ENCODE measurements around the gene TRUB1.
A peak's percentile ranks its signal among the peaks of the same experiment; 100 is the strongest.
"Not testable (repeated sequence)": the region's sequence is repeated elsewhere in the genome, so short reads cannot be mapped to it uniquely, and the experiment has no call there.

The TRUB1 gene

GRCh38 chr10:114937962-114938855, at the start of gene TRUB1:
TRUB1 (plus strand) TSS chr10:114938195; CDS start chr10:114938254, 59 bp downstream.
- H3K27ac ChIP-seq, result peak within 1 kb of the TSS; percentile 81
- TF ChIP-seq CTCF (conservative IDR thresholded peaks at IDR 0.05), result no peak

GRCh38 chr10:114893251-114893650, 44.7 kb upstream of the TRUB1 start:
- H3K27ac ChIP-seq, result no peak overlapping the region
- no peak for TF ChIP-seq CTCF (conservative IDR thresholded peaks at IDR 0.05)

- H3K27ac ChIP-seq, result no peak overlapping the region
- TF ChIP-seq CTCF (conservative IDR thresholded peaks at IDR 0.05), result no peak
These were observed 43.1 kb upstream of the TRUB1 start for GRCh38 chr10:114894911-114895310.

GRCh38 chr10:114897011-114897410, 41.0 kb upstream of the TRUB1 start:
- not testable (repeated sequence) for H3K27ac ChIP-seq

- no peak overlapping the region for H3K27ac ChIP-seq
- TF ChIP-seq CTCF (conservative IDR thresholded peaks at IDR 0.05), result no peak
These were observed 40.4 kb upstream of the TRUB1 start for GRCh38 chr10:114897593-114897992.

- no peak for TF ChIP-seq CTCF (conservative IDR thresholded peaks at IDR 0.05)
- no peak overlapping the region for H3K27ac ChIP-seq
These were observed 38.0 kb upstream of the TRUB1 start for GRCh38 chr10:114899982-114900381.

GRCh38 chr10:114900658-114901057, 37.3 kb upstream of the TRUB1 start:
- H3K27ac ChIP-seq, result no peak overlapping the region
- TF ChIP-seq CTCF (conservative IDR thresholded peaks at IDR 0.05), result no peak

- TF ChIP-seq CTCF (conservative IDR thresholded peaks at IDR 0.05), result no peak
- no peak overlapping the region for H3K27ac ChIP-seq
These were observed 35.8 kb upstream of the TRUB1 start for GRCh38 chr10:114902151-114902550.

All from VCaP (cell line).